WTC11 (cell line): ENCODE measurements around the gene SMYD5.

Experiments used
- ATF3 ChIP-seq: sonication (generic); formaldehyde crosslinking; conservative IDR thresholded peaks from 2 replicates; pipeline ENCODE4 v1.8.1; 2022; ENCODE audit warnings: mild to moderate bottlenecking, missing genetic modification reagents
- EMX1 ChIP-seq: fragments of 250-450 bp; sonication (Bioruptor Pico); IDR thresholded peaks from 2 replicates; pipeline ENCODE4 v1.8.0; 2021; ENCODE audit warnings: mild to moderate bottlenecking
- ESRRA ChIP-seq: sonication (generic); formaldehyde crosslinking; IDR thresholded peaks from 2 replicates; pipeline ENCODE4 v1.8.1; 2022; ENCODE audit warnings: mild to moderate bottlenecking, missing genetic modification reagents, borderline replicate concordance
- NFYB ChIP-seq: sonication (generic); formaldehyde crosslinking; conservative IDR thresholded peaks from 2 replicates; pipeline ENCODE4 v1.8.0; 2022; ENCODE audit warnings: low read depth, missing genetic modification reagents
- PRDM15 ChIP-seq: sonication (generic); formaldehyde crosslinking; IDR thresholded peaks from 2 replicates; pipeline ENCODE4 v1.8.0; 2022; ENCODE audit warnings: missing genetic modification reagents
- SMAD3 ChIP-seq: sonication (generic); formaldehyde crosslinking; IDR thresholded peaks from 2 replicates; pipeline ENCODE4 v1.8.0; 2022; ENCODE audit warnings: missing genetic modification reagents, mild to moderate bottlenecking, borderline replicate concordance
- TF ChIP-seq, protein P1 (sequence below): sonication (generic); formaldehyde crosslinking; IDR thresholded peaks from 2 replicates; pipeline ENCODE4 v1.8.1; 2023; ENCODE audit warnings: mild to moderate bottlenecking, moderate library complexity, missing genetic modification reagents
- TF ChIP-seq, protein P2 (sequence below): fragments of 200-600 bp; IDR thresholded peaks from 2 replicates; pipeline ENCODE4 v1.8.0; 2022; ENCODE audit warnings: antibody characterized with exemption
- TF ChIP-seq, protein P3 (sequence below): sonication (generic); formaldehyde crosslinking; IDR thresholded peaks from 2 replicates; pipeline ENCODE4 v1.8.0; 2023; ENCODE audit warnings: mild to moderate bottlenecking, missing genetic modification reagents

DNA sequence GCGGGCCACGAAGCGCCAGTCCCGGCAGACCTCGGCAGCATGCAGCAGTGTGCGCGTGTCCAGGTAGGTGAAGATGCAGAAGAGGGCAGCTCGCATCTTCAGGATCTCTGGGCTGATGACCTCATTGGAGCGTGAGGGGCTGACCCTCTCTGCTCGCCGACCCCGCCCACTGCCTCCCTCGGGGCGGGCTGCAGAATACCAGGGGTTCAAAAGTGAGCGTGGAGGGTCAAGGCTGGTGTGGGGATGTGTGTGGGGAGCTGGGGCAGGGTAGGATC lies 50.2 kb downstream of the SMYD5 start:
- TF ChIP-seq, protein P1, sequence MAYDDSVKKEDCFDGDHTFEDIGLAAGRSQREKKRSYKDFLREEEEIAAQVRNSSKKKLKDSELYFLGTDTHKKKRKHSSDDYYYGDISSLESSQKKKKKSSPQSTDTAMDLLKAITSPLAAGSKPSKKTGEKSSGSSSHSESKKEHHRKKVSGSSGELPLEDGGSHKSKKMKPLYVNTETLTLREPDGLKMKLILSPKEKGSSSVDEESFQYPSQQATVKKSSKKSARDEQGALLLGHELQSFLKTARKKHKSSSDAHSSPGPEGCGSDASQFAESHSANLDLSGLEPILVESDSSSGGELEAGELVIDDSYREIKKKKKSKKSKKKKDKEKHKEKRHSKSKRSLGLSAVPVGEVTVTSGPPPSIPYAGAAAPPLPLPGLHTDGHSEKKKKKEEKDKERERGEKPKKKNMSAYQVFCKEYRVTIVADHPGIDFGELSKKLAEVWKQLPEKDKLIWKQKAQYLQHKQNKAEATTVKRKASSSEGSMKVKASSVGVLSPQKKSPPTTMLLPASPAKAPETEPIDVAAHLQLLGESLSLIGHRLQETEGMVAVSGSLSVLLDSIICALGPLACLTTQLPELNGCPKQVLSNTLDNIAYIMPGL (CRISPR knock-in tag), result no peak
- TF ChIP-seq, protein P2, sequence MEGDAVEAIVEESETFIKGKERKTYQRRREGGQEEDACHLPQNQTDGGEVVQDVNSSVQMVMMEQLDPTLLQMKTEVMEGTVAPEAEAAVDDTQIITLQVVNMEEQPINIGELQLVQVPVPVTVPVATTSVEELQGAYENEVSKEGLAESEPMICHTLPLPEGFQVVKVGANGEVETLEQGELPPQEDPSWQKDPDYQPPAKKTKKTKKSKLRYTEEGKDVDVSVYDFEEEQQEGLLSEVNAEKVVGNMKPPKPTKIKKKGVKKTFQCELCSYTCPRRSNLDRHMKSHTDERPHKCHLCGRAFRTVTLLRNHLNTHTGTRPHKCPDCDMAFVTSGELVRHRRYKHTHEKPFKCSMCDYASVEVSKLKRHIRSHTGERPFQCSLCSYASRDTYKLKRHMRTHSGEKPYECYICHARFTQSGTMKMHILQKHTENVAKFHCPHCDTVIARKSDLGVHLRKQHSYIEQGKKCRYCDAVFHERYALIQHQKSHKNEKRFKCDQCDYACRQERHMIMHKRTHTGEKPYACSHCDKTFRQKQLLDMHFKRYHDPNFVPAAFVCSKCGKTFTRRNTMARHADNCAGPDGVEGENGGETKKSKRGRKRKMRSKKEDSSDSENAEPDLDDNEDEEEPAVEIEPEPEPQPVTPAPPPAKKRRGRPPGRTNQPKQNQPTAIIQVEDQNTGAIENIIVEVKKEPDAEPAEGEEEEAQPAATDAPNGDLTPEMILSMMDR, result no peak
- TF ChIP-seq PRDM15 (CRISPR knock-in tag) (no peak), SMAD3 (CRISPR knock-in tag) (no peak), EMX1 (CRISPR knock-in tag) (no peak), ATF3 (no peak), NFYB (CRISPR knock-in tag) (no peak), ESRRA (CRISPR knock-in tag) (no peak)
- TF ChIP-seq, protein P3, sequence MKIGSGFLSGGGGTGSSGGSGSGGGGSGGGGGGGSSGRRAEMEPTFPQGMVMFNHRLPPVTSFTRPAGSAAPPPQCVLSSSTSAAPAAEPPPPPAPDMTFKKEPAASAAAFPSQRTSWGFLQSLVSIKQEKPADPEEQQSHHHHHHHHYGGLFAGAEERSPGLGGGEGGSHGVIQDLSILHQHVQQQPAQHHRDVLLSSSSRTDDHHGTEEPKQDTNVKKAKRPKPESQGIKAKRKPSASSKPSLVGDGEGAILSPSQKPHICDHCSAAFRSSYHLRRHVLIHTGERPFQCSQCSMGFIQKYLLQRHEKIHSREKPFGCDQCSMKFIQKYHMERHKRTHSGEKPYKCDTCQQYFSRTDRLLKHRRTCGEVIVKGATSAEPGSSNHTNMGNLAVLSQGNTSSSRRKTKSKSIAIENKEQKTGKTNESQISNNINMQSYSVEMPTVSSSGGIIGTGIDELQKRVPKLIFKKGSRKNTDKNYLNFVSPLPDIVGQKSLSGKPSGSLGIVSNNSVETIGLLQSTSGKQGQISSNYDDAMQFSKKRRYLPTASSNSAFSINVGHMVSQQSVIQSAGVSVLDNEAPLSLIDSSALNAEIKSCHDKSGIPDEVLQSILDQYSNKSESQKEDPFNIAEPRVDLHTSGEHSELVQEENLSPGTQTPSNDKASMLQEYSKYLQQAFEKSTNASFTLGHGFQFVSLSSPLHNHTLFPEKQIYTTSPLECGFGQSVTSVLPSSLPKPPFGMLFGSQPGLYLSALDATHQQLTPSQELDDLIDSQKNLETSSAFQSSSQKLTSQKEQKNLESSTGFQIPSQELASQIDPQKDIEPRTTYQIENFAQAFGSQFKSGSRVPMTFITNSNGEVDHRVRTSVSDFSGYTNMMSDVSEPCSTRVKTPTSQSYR (CRISPR knock-in tag), result no peak
